Transverse colon (tissue), 4 donors: ENCODE measurements around the gene TCN2. TPM values are rescaled to one million over a fixed set of nuclear protein-coding genes. Genes with fewer than 3 reads are reported as not detected.
"Not testable (repeated sequence)": the region's sequence is repeated elsewhere in the genome, so short reads cannot be mapped to it uniquely, and the experiment has no call there.

Source experiments
- DNase-seq: peaks from one replicate; pipeline ENCODE4 v3.0.0-alpha.2; 2019
- H3K27ac ChIP-seq, 4 donors: fragments of 200-600 bp; sonication (generic); 2 replicates each; pipeline ENCODE4 v1.5.1; 2016 to 2018; ENCODE audit warnings: inconsistent platforms in 4 of 4
- H3K27me3 ChIP-seq: fragments of 200-600 bp; sonication (generic); 2 replicates; pipeline ENCODE4 v1.5.1; 2017; ENCODE audit warnings: inconsistent platforms
- H3K36me3 ChIP-seq, 4 donors: fragments of 200-600 bp; sonication (generic); 2 replicates each; pipeline ENCODE4 v1.5.1; 2017 to 2019; ENCODE audit warnings: inconsistent platforms in 4 of 4
- H3K4me1 ChIP-seq, 4 donors: fragments of 200-600 bp; sonication (generic); 2 replicates each; pipeline ENCODE4 v1.5.1; 2017 to 2020; ENCODE audit warnings: inconsistent platforms in 4 of 4
- H3K4me3 ChIP-seq, 4 donors: fragments of 200-600 bp; sonication (generic); 1 replicate in 1 of 4; 2 replicates in 3 of 4; pipeline versions ENCODE4 v1.5.1 to v1.6.1; 2017 to 2019; ENCODE audit warnings: inconsistent platforms in 4 of 4
- H3K9me3 ChIP-seq, 2 donors: fragments of 200-600 bp; sonication (generic); 2 replicates each; pipeline ENCODE4 v1.5.1; 2017 to 2019; ENCODE audit warnings: inconsistent platforms in 2 of 2
- EP300 ChIP-seq: sonication (generic); formaldehyde crosslinking; IDR thresholded peaks from one replicate; pipeline ENCODE4 v1.6.1; 2017; ENCODE audit warnings: antibody characterized with exemption, low read depth
- POLR2A ChIP-seq: fragments of 450-650 bp; IDR thresholded peaks from one replicate; pipeline ENCODE4 v1.6.1; 2016; ENCODE audit warnings: antibody characterized with exemption, mild to moderate bottlenecking, moderate library complexity
- POLR2AphosphoS5 ChIP-seq, 3 donors: sonication (generic); formaldehyde crosslinking; IDR thresholded peaks; one replicate each; pipeline ENCODE4 v1.6.1; 2016; ENCODE audit warnings: antibody characterized with exemption in 3 of 3
- WGBS, 2 donors: methylation state at CpG; one replicate each; pipeline ENCODE4 v1.1.5; 2018; ENCODE audit warnings: low coverage in 1 of 2; 5-methylcytosine and 5-hydroxymethylcytosine counted together
- in situ Hi-C, 4 donors: fragments of 200-750 bp; cut with MboI; loops; one replicate each; pipeline versions ENCODE4 v1.15.0 to v1.15.1; 2017; ENCODE audit warnings: low sequenced_read_pairs in 3 of 4, low pct_ligation_motif_present in 1 of 4, low pct_unique_long_range_greater_than_20kb in 1 of 4
- intact Hi-C: fragments of 100-400 bp; cut with DNase I; formaldehyde crosslinking; loops from one replicate; pipeline ENCODE4 v1.15.1; 2023; ENCODE audit warnings: low total_unique reads
- total RNA-seq, 4 donors: library from RNA; depleted of rRNA; stranded (reverse); fragments of >200 nt; gene quantifications; one replicate each; pipeline ENCODE4 v1.1.0, GENCODE V29; 2016
- TF ChIP-seq, protein P1 (sequence below), 5 experiments: fragments of 200-600 bp in 3 of 5; fragments of 450-650 bp in 2 of 5; sonication (generic) in 3 of 5; IDR thresholded peaks; 1 replicate in 2 of 5; 2 replicates in 3 of 5; pipeline ENCODE4 v1.5.1; 2016 to 2017; ENCODE audit warnings: antibody characterized with exemption in 5 of 5, inconsistent platforms in 3 of 5, mild to moderate bottlenecking in 2 of 5, moderate library complexity in 1 of 5

Gene TCN2
- total RNA-seq = 10 to 100 TPM; 16.5 to 63.8 (median 28.4) TPM

DNA sequence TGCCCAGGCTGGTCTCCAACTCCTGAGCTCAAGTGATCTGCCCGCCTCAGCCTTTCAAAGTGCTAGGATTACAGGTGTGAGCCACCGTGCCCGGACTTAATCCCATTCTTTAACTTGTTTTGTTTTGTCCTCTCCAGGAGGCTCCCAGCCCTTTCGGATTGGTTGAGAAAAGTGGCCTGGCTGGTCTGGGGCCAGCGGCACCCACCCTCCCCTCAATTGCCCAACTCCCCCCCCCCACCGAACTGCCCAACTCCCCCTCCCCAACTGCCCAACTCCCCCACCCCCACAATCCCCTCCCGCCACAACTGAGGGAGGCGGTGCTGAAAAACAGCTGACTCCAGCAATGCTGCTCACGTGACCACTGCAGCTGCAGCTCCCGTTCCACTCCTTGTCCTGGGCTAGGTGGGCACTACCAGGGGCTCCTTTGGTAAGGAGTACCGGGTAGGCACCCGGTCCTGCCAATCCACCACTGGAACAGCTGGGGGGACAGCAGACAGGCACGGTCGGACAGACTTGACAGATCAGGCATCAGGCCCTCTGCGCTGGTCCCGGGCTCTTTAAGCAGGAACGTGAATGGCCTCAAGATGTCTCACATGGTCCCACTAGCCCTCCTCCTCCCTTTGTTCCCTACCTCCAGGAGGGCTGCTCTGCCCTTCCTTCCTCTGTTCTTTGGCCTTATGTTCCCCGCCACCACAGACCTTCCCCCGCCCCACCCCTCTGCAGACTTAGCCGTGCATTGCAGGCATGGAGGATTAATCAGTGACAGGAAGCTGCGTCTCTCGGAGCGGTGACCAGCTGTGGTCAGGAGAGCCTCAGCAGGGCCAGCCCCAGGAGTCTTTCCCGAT lies at the start of gene TCN2:
Gene TCN2 (plus strand): TSS at position 720 of the 845 bp plus-strand sequence. CDS start 158 bp downstream, outside the sequence.
- Histone ChIP-seq H3K27ac (peak within 1 kb of the TSS; percentile 80 to 90 (median 86)), H3K27me3 (no peaks in the 10 kb centered on the region), H3K9me3 (no peaks in the 10 kb centered on the region), H3K4me3 (peak within 1 kb of the TSS; percentile 39 to 67 (median 54)), H3K36me3 (no peaks in the 10 kb centered on the region), H3K4me1 (peaks cover 36 to 68% (median 47%) of the 10 kb centered on the region in 4 donors)
- TF ChIP-seq POLR2AphosphoS5 (IDR thresholded peaks at IDR 0.05) (peak; percentile 31 to 55 (median 44)), POLR2A (peak; percentile 65), EP300 (no peak)
- TF ChIP-seq, protein P1, sequence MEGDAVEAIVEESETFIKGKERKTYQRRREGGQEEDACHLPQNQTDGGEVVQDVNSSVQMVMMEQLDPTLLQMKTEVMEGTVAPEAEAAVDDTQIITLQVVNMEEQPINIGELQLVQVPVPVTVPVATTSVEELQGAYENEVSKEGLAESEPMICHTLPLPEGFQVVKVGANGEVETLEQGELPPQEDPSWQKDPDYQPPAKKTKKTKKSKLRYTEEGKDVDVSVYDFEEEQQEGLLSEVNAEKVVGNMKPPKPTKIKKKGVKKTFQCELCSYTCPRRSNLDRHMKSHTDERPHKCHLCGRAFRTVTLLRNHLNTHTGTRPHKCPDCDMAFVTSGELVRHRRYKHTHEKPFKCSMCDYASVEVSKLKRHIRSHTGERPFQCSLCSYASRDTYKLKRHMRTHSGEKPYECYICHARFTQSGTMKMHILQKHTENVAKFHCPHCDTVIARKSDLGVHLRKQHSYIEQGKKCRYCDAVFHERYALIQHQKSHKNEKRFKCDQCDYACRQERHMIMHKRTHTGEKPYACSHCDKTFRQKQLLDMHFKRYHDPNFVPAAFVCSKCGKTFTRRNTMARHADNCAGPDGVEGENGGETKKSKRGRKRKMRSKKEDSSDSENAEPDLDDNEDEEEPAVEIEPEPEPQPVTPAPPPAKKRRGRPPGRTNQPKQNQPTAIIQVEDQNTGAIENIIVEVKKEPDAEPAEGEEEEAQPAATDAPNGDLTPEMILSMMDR (IDR thresholded peaks at IDR 0.05) = peak in 2 of 5 experiments; percentile 23 to 36
- 0 to 3% methylated on average over 2 to 24 of the region's 24 CpGs for WGBS, 2 donors
- in situ Hi-C loops (no loop called here), intact Hi-C loops (no loop called here)
- peak; percentile 86 for DNase-seq

GRCh38 chr22:30557243-30557642 lies 49.7 kb upstream of the TCN2 start:
- Histone ChIP-seq H3K4me3 (no peak overlapping the region), H3K36me3 (no peaks in the 10 kb centered on the region), H3K4me1 (no peaks in the 10 kb centered on the region), H3K27ac (no peak overlapping the region), H3K9me3 (no peaks in the 10 kb centered on the region), H3K27me3 (no peaks in the 10 kb centered on the region)
- WGBS, 2 donors = 85% methylated on average over 3 of the region's 8 CpGs; no CpG with 5 or more reads in 1 of the 2 donors
- DNase-seq = no peak
- in situ Hi-C loops = no loop called here
- TF ChIP-seq EP300 = no peak
- intact Hi-C loops = no loop called here

- intact Hi-C loops (no loop called here), in situ Hi-C loops (no loop called here)
- WGBS, 2 donors = 85% methylated on average over 6 of the region's 6 CpGs; no CpG with 5 or more reads in 1 of the 2 donors
- Histone ChIP-seq H3K9me3 (no peaks in the 10 kb centered on the region), H3K4me3 (no peak overlapping the region), H3K27ac (no peak overlapping the region), H3K27me3 (no peaks in the 10 kb centered on the region), H3K36me3 (no peaks in the 10 kb centered on the region), H3K4me1 (no peaks in the 10 kb centered on the region)
- no peak for DNase-seq
- TF ChIP-seq, protein P1 (IDR thresholded peaks at IDR 0.05) = no peak
- no peak for TF ChIP-seq EP300
- TF ChIP-seq POLR2A = no peak
- no peak for TF ChIP-seq POLR2AphosphoS5 (IDR thresholded peaks at IDR 0.05)
These were observed 47.1 kb upstream of the TCN2 start for GRCh38 chr22:30559889-30560288.

DNA sequence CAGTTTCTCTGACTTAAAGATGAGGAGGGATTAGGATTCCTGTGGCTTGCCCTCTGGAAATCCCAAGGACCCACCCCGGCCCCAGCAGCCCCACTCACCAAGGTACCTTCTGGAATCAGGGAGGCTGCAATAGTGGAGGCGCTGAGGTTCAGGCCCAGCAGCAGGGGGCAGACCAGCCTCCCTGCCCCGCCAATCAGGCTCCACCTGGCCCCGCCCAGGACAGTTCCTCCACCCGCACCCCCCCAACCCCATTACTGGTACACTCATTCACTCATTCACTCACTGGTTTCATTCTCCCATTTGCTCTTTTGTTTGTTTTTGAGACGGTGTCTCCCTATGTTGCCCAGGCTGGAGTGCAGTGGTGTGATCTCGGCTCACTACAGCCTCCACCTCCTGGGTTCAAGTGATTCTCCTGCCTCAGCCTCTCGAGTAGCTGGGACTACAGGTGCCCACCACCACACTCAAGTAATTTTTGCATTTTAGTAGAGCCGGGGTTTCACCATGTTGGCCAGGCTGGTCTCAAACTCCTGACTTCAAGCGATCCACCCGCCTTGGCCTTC lies 46.3 kb upstream of the TCN2 start:
- intact Hi-C loops, H3K4me3 ChIP-seq, H3K4me1 ChIP-seq, DNase-seq, in situ Hi-C loops, H3K27me3 ChIP-seq, H3K27ac ChIP-seq, H3K36me3 ChIP-seq, H3K9me3 ChIP-seq: not testable (repeated sequence)
- TF ChIP-seq, protein P1 (IDR thresholded peaks at IDR 0.05) = peak in 2 of 5 experiments; percentile 14 to 18
- 80% methylated on average over 1 to 11 of the region's 11 CpGs for WGBS, 2 donors
